Endothelial cell of umbilical vein (primary cell): ENCODE results near the gene HERC5. TPM values are rescaled to one million over a fixed set of nuclear protein-coding genes. Genes with fewer than 3 reads are reported as not detected.

Experiments
- BruUV-seq: library from RNA; stranded (reverse); fragments of 400-500 nt; replicated peaks from 2 replicates; lab custom pipeline; 2021; lab: Mats Ljungman, UMichigan
- CTCF ChIA-PET: fragments of 300-600, 350-600 bp; sonication (Branson Sonifier 250); formaldehyde crosslinking; loops from one replicate; lab custom pipeline; 2021; ENCODE audit warnings: antibody characterized with exemption, inconsistent platforms; lab: Charles Lee
- POLR2A ChIA-PET: fragments of 300-600, 350-600 bp; sonication (Branson Sonifier 250); formaldehyde crosslinking; loops from one replicate; lab custom pipeline; 2021; ENCODE audit warnings: antibody characterized with exemption, inconsistent platforms; lab: Charles Lee
- DNase-seq: peaks from one replicate; pipeline ENCODE4 v3.0.0-alpha.2; 2011; ENCODE audit warnings: low read depth, low spot score
- FAIRE-seq: peaks from 2 replicates; lab custom pipeline; 2011; peaks lifted over from hg19 to GRCh38; lab: Jason Lieb, UNC
- H2AFZ ChIP-seq: 2 replicates; pipeline ENCODE4 v1.6.0; 2012; ENCODE audit warnings: low read depth, low read length, control low read depth, inconsistent platforms
- H3K27ac ChIP-seq: 2 replicates; pipeline ENCODE4 v1.5.1; 2011; ENCODE audit warnings: low read depth, mild to moderate bottlenecking, control low read depth, low read length, moderate library complexity; ENCODE audit not compliant: insufficient read depth
- H3K27me3 ChIP-seq, 2 experiments: 2 replicates each; pipeline versions ENCODE4 v1.6.0 to v1.6.1; 2011; ENCODE audit warnings: low read length in 2 of 2, mixed read lengths in 1 of 2; ENCODE audit not compliant: control insufficient read depth in 2 of 2, insufficient read depth in 2 of 2
- H3K36me3 ChIP-seq, 2 experiments: 2 replicates in 1 of 2; 3 replicates in 1 of 2; pipeline ENCODE4 v1.5.1; 2011; ENCODE audit warnings: low read length in 2 of 2, mild to moderate bottlenecking in 1 of 2, moderate library complexity in 1 of 2; ENCODE audit not compliant: control insufficient read depth in 2 of 2, insufficient read depth in 2 of 2; ENCODE audit errors: extremely low read depth in 1 of 2
- H3K4me1 ChIP-seq: 3 replicates; pipeline ENCODE4 v1.5.1; 2011; ENCODE audit warnings: mild to moderate bottlenecking, low read length; ENCODE audit not compliant: control insufficient read depth, insufficient read depth; ENCODE audit errors: extremely low read depth
- H3K4me2 ChIP-seq: 2 replicates; pipeline ENCODE4 v1.6.1; 2011; ENCODE audit warnings: low read length, control low read depth, mixed read lengths; ENCODE audit not compliant: insufficient read depth
- H3K4me3 ChIP-seq, 3 experiments: fragments of 200-600 bp in 1 of 3; sonication (generic), shearing (Covaris generic) in 1 of 3; replicated peaks in 1 of 3; 2 replicates each; pipeline ENCODE4 v1.5.1; 2011 to 2016; ENCODE audit warnings: control low read depth in 3 of 3, low read length in 3 of 3, mild to moderate bottlenecking in 2 of 3, inconsistent platforms in 1 of 3, low read depth in 1 of 3, moderate library complexity in 1 of 3; ENCODE audit not compliant: insufficient read depth in 1 of 3
- H3K79me2 ChIP-seq: 2 replicates; pipeline ENCODE4 v1.6.0; 2012; ENCODE audit warnings: low read length, inconsistent platforms; ENCODE audit not compliant: control insufficient read depth, insufficient read depth
- H3K9ac ChIP-seq: replicated peaks from 2 replicates; pipeline ENCODE3; 2011; ENCODE audit warnings: low read length, control low read depth; ENCODE audit not compliant: insufficient read depth; ENCODE audit errors: extremely low read depth
- H3K9me1 ChIP-seq: replicated peaks from 3 replicates; pipeline ENCODE4 v1.6.0; 2011; ENCODE audit warnings: mild to moderate bottlenecking, low read length; ENCODE audit not compliant: control insufficient read depth, insufficient read depth; ENCODE audit errors: extremely low read depth
- H3K9me3 ChIP-seq: replicated peaks from 2 replicates; pipeline ENCODE4 v1.5.1; 2012; ENCODE audit warnings: low read length, inconsistent platforms; ENCODE audit not compliant: control insufficient read depth, insufficient read depth
- H4K20me1 ChIP-seq: replicated peaks from 2 replicates; pipeline ENCODE3; 2011; ENCODE audit warnings: mild to moderate bottlenecking, low read length; ENCODE audit not compliant: control insufficient read depth, insufficient read depth; ENCODE audit errors: extremely low read depth
- EZH2 ChIP-seq: IDR thresholded peaks from 2 replicates; pipeline ENCODE4 v1.6.1; 2012; ENCODE audit warnings: borderline replicate concordance, low read depth, mild to moderate bottlenecking, moderate library complexity, low read length, inconsistent platforms; ENCODE audit not compliant: severe bottlenecking
- FOS ChIP-seq: IDR thresholded peaks from 2 replicates; pipeline ENCODE4 v1.6.1; 2011; ENCODE audit warnings: mild to moderate bottlenecking, low read length, moderate library complexity, borderline replicate concordance; ENCODE audit not compliant: insufficient read depth
- GATA2 ChIP-seq: IDR thresholded peaks from 2 replicates; pipeline ENCODE4 v1.7.0; 2011; ENCODE audit warnings: low read depth, mild to moderate bottlenecking, moderate library complexity, mixed read lengths, low read length; ENCODE audit not compliant: insufficient read length, insufficient read depth
- JUN ChIP-seq: IDR thresholded peaks from 2 replicates; pipeline ENCODE4 v1.6.1; 2011; ENCODE audit warnings: borderline replicate concordance, low read depth; ENCODE audit not compliant: insufficient read length, insufficient read depth
- MAX ChIP-seq: IDR thresholded peaks from 2 replicates; pipeline ENCODE4 v1.6.1; 2011; ENCODE audit not compliant: insufficient read depth, insufficient read length
- MYC ChIP-seq: IDR thresholded peaks from one replicate; pipeline ENCODE4 v1.6.1; 2011; ENCODE audit warnings: mild to moderate bottlenecking, low read depth, low read length
- POLR2A ChIP-seq: IDR thresholded peaks from 2 replicates; pipeline ENCODE4 v1.6.1; 2012; ENCODE audit warnings: low read depth, mild to moderate bottlenecking, control low read depth, low read length
- POLR2AphosphoS5 ChIP-seq: IDR thresholded peaks from 2 replicates; pipeline ENCODE4 v1.6.1; 2012; ENCODE audit warnings: low read depth, mild to moderate bottlenecking, control low read depth, low read length, moderate library complexity; ENCODE audit not compliant: insufficient read depth
- dilution Hi-C: fragments of 300-500 bp; cut with MboI; formaldehyde crosslinking; loops from one replicate; pipeline ENCODE4 v1.15.0; 2019; ENCODE audit warnings: low sequenced_read_pairs; ENCODE audit not compliant: extremely low pct_ligation_motif_present
- intact Hi-C: fragments of 100-400 bp; cut with micrococcal nuclease; formaldehyde crosslinking; loops from one replicate; pipeline ENCODE4 v1.10.0; 2022
- polyA plus RNA-seq, 4 experiments: library from polyadenylated mRNA; depleted of rRNA in 3 of 4; stranded (reverse) in 3 of 4; unstranded in 1 of 4; fragments of >200 nt; gene quantifications; 2 replicates each; pipeline versions ENCODE4 v1.2.1 to v1.2.3, GENCODE V29; 2011 to 2012; ENCODE audit warnings: missing spikeins in 1 of 4
- total RNA-seq: library from RNA; stranded (reverse); gene quantifications from 2 replicates; pipeline ENCODE4 v1.2.3, GENCODE V29; 2021
- TF ChIP-seq, protein P1 (sequence below), 2 donors: IDR thresholded peaks; 1 replicate in 1 of 2; 2 replicates in 1 of 2; pipeline ENCODE4 v1.5.1; 2011; ENCODE audit warnings: low read length in 2 of 2, mild to moderate bottlenecking in 2 of 2, moderate library complexity in 2 of 2, control low read depth in 1 of 2, inconsistent platforms in 1 of 2, low read depth in 1 of 2; ENCODE audit not compliant: insufficient read depth in 1 of 2; ENCODE audit errors: extremely low read depth in 1 of 2

The HERC5 gene
- total and polyA plus RNA-seq, 2 donors (not counting 3 experiments of a cell fraction or from before 2014, with no cell fraction given) = 0.19 to 0.91 TPM

DNA sequence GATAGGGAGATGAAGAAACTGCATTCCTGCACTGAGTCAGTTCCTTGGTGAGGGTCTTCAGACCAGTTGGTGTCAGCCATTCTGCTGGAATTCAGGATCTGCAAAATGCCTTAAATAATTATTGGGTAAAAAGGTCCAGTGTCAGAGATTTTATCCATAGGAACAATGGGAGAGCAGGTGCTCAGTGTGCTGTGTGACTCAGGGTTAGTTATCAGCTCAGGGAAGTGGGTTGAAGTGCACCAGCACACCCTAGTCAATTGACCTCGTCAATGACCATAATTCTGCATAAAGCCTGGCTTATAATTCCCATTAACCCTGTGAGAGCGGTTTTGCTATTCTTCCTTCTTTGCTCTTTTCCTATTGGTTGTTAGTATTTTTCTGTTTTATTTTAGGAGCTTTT lies 40.9 kb upstream of the HERC5 start:
- H3K9me1 ChIP-seq = no peaks in the 10 kb centered on the region
- no peak overlapping the region for H3K4me2 ChIP-seq
- no peaks in the 10 kb centered on the region for H4K20me1 ChIP-seq
- no peak overlapping the region for H3K9ac ChIP-seq
- CTCF ChIA-PET = no interaction called here
- H3K9me3 ChIP-seq = no peaks in the 10 kb centered on the region
- H3K4me1 ChIP-seq = no peaks in the 10 kb centered on the region
- POLR2A ChIA-PET = no interaction called here
- no peaks in the 10 kb centered on the region for H3K36me3 ChIP-seq
- no peak overlapping the region for H3K27ac ChIP-seq
- no peak overlapping the region for H2AFZ ChIP-seq
- intact Hi-C loops = no loop called here
- no peaks in the 10 kb centered on the region for H3K27me3 ChIP-seq
- H3K79me2 ChIP-seq = no peaks in the 10 kb centered on the region
- dilution Hi-C loops = no loop called here
- no peak for FAIRE-seq
- no peak for DNase-seq
- no peak overlapping the region for H3K4me3 ChIP-seq
- BruUV-seq = no TSS peak
- TF ChIP-seq GATA2 = no peak
- no peak for TF ChIP-seq JUN
- TF ChIP-seq EZH2 = no peak
- TF ChIP-seq FOS = no peak
- TF ChIP-seq, protein P1, sequence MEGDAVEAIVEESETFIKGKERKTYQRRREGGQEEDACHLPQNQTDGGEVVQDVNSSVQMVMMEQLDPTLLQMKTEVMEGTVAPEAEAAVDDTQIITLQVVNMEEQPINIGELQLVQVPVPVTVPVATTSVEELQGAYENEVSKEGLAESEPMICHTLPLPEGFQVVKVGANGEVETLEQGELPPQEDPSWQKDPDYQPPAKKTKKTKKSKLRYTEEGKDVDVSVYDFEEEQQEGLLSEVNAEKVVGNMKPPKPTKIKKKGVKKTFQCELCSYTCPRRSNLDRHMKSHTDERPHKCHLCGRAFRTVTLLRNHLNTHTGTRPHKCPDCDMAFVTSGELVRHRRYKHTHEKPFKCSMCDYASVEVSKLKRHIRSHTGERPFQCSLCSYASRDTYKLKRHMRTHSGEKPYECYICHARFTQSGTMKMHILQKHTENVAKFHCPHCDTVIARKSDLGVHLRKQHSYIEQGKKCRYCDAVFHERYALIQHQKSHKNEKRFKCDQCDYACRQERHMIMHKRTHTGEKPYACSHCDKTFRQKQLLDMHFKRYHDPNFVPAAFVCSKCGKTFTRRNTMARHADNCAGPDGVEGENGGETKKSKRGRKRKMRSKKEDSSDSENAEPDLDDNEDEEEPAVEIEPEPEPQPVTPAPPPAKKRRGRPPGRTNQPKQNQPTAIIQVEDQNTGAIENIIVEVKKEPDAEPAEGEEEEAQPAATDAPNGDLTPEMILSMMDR (IDR thresholded peaks at IDR 0.05; ENCODE audit: extremely low read depth in 1 of 2, insufficient read depth in 1 of 2, low read depth in 1 of 2, low read length in 2 of 2) = no peak
- TF ChIP-seq POLR2AphosphoS5 = no peak
- TF ChIP-seq POLR2A = no peak
- no peak for TF ChIP-seq MYC
- no peak for TF ChIP-seq MAX
